Endothelial cell of umbilical vein (primary cell): ENCODE measurements around the gene NDUFB4. TPM values are rescaled to one million over a fixed set of nuclear protein-coding genes. Genes with fewer than 3 reads are reported as not detected.

Source experiments
- BruUV-seq: library from RNA; stranded (reverse); fragments of 400-500 nt; replicated peaks from 2 replicates; lab custom pipeline; 2021; lab: Mats Ljungman, UMichigan
- CTCF ChIA-PET: fragments of 300-600, 350-600 bp; sonication (Branson Sonifier 250); formaldehyde crosslinking; loops from one replicate; lab custom pipeline; 2021; ENCODE audit warnings: antibody characterized with exemption, inconsistent platforms; lab: Charles Lee
- POLR2A ChIA-PET: fragments of 300-600, 350-600 bp; sonication (Branson Sonifier 250); formaldehyde crosslinking; loops from one replicate; lab custom pipeline; 2021; ENCODE audit warnings: antibody characterized with exemption, inconsistent platforms; lab: Charles Lee
- DNase-seq: peaks from one replicate; pipeline ENCODE4 v3.0.0-alpha.2; 2011; ENCODE audit warnings: low read depth, low spot score
- FAIRE-seq: peaks from 2 replicates; lab custom pipeline; 2011; peaks lifted over from hg19 to GRCh38; lab: Jason Lieb, UNC
- H2AFZ ChIP-seq: 2 replicates; pipeline ENCODE4 v1.6.0; 2012; ENCODE audit warnings: low read depth, low read length, control low read depth, inconsistent platforms
- H3K27ac ChIP-seq: 2 replicates; pipeline ENCODE4 v1.5.1; 2011; ENCODE audit warnings: low read depth, mild to moderate bottlenecking, control low read depth, low read length, moderate library complexity; ENCODE audit not compliant: insufficient read depth
- H3K27me3 ChIP-seq, 2 experiments: 2 replicates each; pipeline versions ENCODE4 v1.6.0 to v1.6.1; 2011; ENCODE audit warnings: low read length in 2 of 2, mixed read lengths in 1 of 2; ENCODE audit not compliant: control insufficient read depth in 2 of 2, insufficient read depth in 2 of 2
- H3K36me3 ChIP-seq, 2 experiments: 2 replicates in 1 of 2; 3 replicates in 1 of 2; pipeline ENCODE4 v1.5.1; 2011; ENCODE audit warnings: low read length in 2 of 2, mild to moderate bottlenecking in 1 of 2, moderate library complexity in 1 of 2; ENCODE audit not compliant: control insufficient read depth in 2 of 2, insufficient read depth in 2 of 2; ENCODE audit errors: extremely low read depth in 1 of 2
- H3K4me1 ChIP-seq: 3 replicates; pipeline ENCODE4 v1.5.1; 2011; ENCODE audit warnings: mild to moderate bottlenecking, low read length; ENCODE audit not compliant: control insufficient read depth, insufficient read depth; ENCODE audit errors: extremely low read depth
- H3K4me2 ChIP-seq: 2 replicates; pipeline ENCODE4 v1.6.1; 2011; ENCODE audit warnings: low read length, control low read depth, mixed read lengths; ENCODE audit not compliant: insufficient read depth
- H3K4me3 ChIP-seq, 3 experiments: fragments of 200-600 bp in 1 of 3; sonication (generic), shearing (Covaris generic) in 1 of 3; replicated peaks in 1 of 3; 2 replicates each; pipeline ENCODE4 v1.5.1; 2011 to 2016; ENCODE audit warnings: control low read depth in 3 of 3, low read length in 3 of 3, mild to moderate bottlenecking in 2 of 3, inconsistent platforms in 1 of 3, low read depth in 1 of 3, moderate library complexity in 1 of 3; ENCODE audit not compliant: insufficient read depth in 1 of 3
- H3K79me2 ChIP-seq: 2 replicates; pipeline ENCODE4 v1.6.0; 2012; ENCODE audit warnings: low read length, inconsistent platforms; ENCODE audit not compliant: control insufficient read depth, insufficient read depth
- H3K9ac ChIP-seq: replicated peaks from 2 replicates; pipeline ENCODE3; 2011; ENCODE audit warnings: low read length, control low read depth; ENCODE audit not compliant: insufficient read depth; ENCODE audit errors: extremely low read depth
- H3K9me1 ChIP-seq: replicated peaks from 3 replicates; pipeline ENCODE4 v1.6.0; 2011; ENCODE audit warnings: mild to moderate bottlenecking, low read length; ENCODE audit not compliant: control insufficient read depth, insufficient read depth; ENCODE audit errors: extremely low read depth
- H3K9me3 ChIP-seq: replicated peaks from 2 replicates; pipeline ENCODE4 v1.5.1; 2012; ENCODE audit warnings: low read length, inconsistent platforms; ENCODE audit not compliant: control insufficient read depth, insufficient read depth
- H4K20me1 ChIP-seq: replicated peaks from 2 replicates; pipeline ENCODE3; 2011; ENCODE audit warnings: mild to moderate bottlenecking, low read length; ENCODE audit not compliant: control insufficient read depth, insufficient read depth; ENCODE audit errors: extremely low read depth
- EZH2 ChIP-seq: IDR thresholded peaks from 2 replicates; pipeline ENCODE4 v1.6.1; 2012; ENCODE audit warnings: borderline replicate concordance, low read depth, mild to moderate bottlenecking, moderate library complexity, low read length, inconsistent platforms; ENCODE audit not compliant: severe bottlenecking
- FOS ChIP-seq: IDR thresholded peaks from 2 replicates; pipeline ENCODE4 v1.6.1; 2011; ENCODE audit warnings: mild to moderate bottlenecking, low read length, moderate library complexity, borderline replicate concordance; ENCODE audit not compliant: insufficient read depth
- GATA2 ChIP-seq: IDR thresholded peaks from 2 replicates; pipeline ENCODE4 v1.7.0; 2011; ENCODE audit warnings: low read depth, mild to moderate bottlenecking, moderate library complexity, mixed read lengths, low read length; ENCODE audit not compliant: insufficient read length, insufficient read depth
- JUN ChIP-seq: IDR thresholded peaks from 2 replicates; pipeline ENCODE4 v1.6.1; 2011; ENCODE audit warnings: borderline replicate concordance, low read depth; ENCODE audit not compliant: insufficient read length, insufficient read depth
- MYC ChIP-seq: IDR thresholded peaks from one replicate; pipeline ENCODE4 v1.6.1; 2011; ENCODE audit warnings: mild to moderate bottlenecking, low read depth, low read length
- POLR2A ChIP-seq: IDR thresholded peaks from 2 replicates; pipeline ENCODE4 v1.6.1; 2012; ENCODE audit warnings: low read depth, mild to moderate bottlenecking, control low read depth, low read length
- POLR2AphosphoS5 ChIP-seq: IDR thresholded peaks from 2 replicates; pipeline ENCODE4 v1.6.1; 2012; ENCODE audit warnings: low read depth, mild to moderate bottlenecking, control low read depth, low read length, moderate library complexity; ENCODE audit not compliant: insufficient read depth
- dilution Hi-C: fragments of 300-500 bp; cut with MboI; formaldehyde crosslinking; loops from one replicate; pipeline ENCODE4 v1.15.0; 2019; ENCODE audit warnings: low sequenced_read_pairs; ENCODE audit not compliant: extremely low pct_ligation_motif_present
- intact Hi-C: fragments of 100-400 bp; cut with micrococcal nuclease; formaldehyde crosslinking; loops from one replicate; pipeline ENCODE4 v1.10.0; 2022
- polyA plus RNA-seq, 4 experiments: library from polyadenylated mRNA; depleted of rRNA in 3 of 4; stranded (reverse) in 3 of 4; unstranded in 1 of 4; fragments of >200 nt; gene quantifications; 2 replicates each; pipeline versions ENCODE4 v1.2.1 to v1.2.3, GENCODE V29; 2011 to 2012; ENCODE audit warnings: missing spikeins in 1 of 4
- total RNA-seq: library from RNA; stranded (reverse); gene quantifications from 2 replicates; pipeline ENCODE4 v1.2.3, GENCODE V29; 2021
- TF ChIP-seq, protein P1 (sequence below), 2 donors: IDR thresholded peaks; 1 replicate in 1 of 2; 2 replicates in 1 of 2; pipeline ENCODE4 v1.5.1; 2011; ENCODE audit warnings: low read length in 2 of 2, mild to moderate bottlenecking in 2 of 2, moderate library complexity in 2 of 2, control low read depth in 1 of 2, inconsistent platforms in 1 of 2, low read depth in 1 of 2; ENCODE audit not compliant: insufficient read depth in 1 of 2; ENCODE audit errors: extremely low read depth in 1 of 2
- TF ChIP-seq, protein P2 (sequence below): IDR thresholded peaks from 2 replicates; pipeline ENCODE4 v1.6.1; 2011; ENCODE audit not compliant: insufficient read depth, insufficient read length

The NDUFB4 gene
- total and polyA plus RNA-seq, 2 donors (not counting 3 experiments of a cell fraction or from before 2014, with no cell fraction given) = 140 to 191 TPM

DNA sequence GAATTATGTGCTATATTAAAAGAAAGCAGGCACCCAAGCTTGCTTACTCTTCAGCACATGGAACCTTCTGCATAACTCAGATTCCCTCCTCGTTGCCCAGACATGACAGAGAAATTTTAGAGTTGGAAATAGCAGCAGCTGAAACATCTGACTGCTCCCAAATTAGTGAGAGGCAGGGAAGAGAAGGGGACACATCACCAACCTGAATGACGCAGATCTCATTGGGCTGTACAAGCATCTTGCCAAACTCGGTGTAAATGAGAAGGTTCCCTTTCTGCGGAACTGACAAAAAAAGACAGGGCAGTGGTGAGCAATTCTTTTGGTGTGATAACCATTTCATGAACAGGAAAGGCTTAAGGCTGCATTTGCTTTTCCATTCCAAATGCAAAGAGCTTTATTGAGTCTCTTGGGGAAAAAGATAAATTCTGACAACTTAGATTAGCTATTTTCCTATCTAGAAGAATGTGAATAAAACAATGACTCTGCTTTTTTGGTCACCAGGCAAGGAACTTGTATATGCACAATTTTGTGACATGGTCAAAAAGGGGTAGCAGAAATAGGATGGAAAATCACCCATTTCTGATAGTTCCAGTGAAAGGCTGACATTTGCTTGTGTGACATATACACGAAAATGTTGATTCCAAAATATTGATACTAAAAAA, 50.8 kb downstream of the NDUFB4 start:
- CTCF ChIA-PET = no interaction called here
- no peaks in the 10 kb centered on the region for H3K27me3 ChIP-seq
- no peak for FAIRE-seq
- no peak overlapping the region for H3K9ac ChIP-seq
- peaks cover 9% of the 10 kb centered on the region for H3K4me1 ChIP-seq
- no peaks in the 10 kb centered on the region for H3K9me3 ChIP-seq
- no peaks in the 10 kb centered on the region for H3K79me2 ChIP-seq
- no peak overlapping the region for H2AFZ ChIP-seq
- intact Hi-C loops (no loop called here), dilution Hi-C loops (no loop called here)
- H4K20me1 ChIP-seq = no peaks in the 10 kb centered on the region
- no peak overlapping the region for H3K27ac ChIP-seq
- BruUV-seq = no TSS peak
- no peak for DNase-seq
- no peaks in the 10 kb centered on the region for H3K9me1 ChIP-seq
- TF ChIP-seq, protein P1, sequence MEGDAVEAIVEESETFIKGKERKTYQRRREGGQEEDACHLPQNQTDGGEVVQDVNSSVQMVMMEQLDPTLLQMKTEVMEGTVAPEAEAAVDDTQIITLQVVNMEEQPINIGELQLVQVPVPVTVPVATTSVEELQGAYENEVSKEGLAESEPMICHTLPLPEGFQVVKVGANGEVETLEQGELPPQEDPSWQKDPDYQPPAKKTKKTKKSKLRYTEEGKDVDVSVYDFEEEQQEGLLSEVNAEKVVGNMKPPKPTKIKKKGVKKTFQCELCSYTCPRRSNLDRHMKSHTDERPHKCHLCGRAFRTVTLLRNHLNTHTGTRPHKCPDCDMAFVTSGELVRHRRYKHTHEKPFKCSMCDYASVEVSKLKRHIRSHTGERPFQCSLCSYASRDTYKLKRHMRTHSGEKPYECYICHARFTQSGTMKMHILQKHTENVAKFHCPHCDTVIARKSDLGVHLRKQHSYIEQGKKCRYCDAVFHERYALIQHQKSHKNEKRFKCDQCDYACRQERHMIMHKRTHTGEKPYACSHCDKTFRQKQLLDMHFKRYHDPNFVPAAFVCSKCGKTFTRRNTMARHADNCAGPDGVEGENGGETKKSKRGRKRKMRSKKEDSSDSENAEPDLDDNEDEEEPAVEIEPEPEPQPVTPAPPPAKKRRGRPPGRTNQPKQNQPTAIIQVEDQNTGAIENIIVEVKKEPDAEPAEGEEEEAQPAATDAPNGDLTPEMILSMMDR (IDR thresholded peaks at IDR 0.05; ENCODE audit: extremely low read depth in 1 of 2, insufficient read depth in 1 of 2, low read depth in 1 of 2, low read length in 2 of 2) = no peak
- TF ChIP-seq, protein P2, sequence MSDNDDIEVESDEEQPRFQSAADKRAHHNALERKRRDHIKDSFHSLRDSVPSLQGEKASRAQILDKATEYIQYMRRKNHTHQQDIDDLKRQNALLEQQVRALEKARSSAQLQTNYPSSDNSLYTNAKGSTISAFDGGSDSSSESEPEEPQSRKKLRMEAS = no peak
- no peak for TF ChIP-seq EZH2
- no peak for TF ChIP-seq JUN
- TF ChIP-seq POLR2A = no peak
- TF ChIP-seq GATA2 = no peak
- TF ChIP-seq MYC = no peak
- no peak for TF ChIP-seq FOS
- TF ChIP-seq POLR2AphosphoS5 = no peak
- no peak overlapping the region for H3K4me2 ChIP-seq
- no peaks in the 10 kb centered on the region for H3K36me3 ChIP-seq
- POLR2A ChIA-PET = no interaction called here
- H3K4me3 ChIP-seq = no peak overlapping the region
